ENCODE data around the gene EGFR.

The EGFR gene

GRCh38 chr7:55188590-55189138 lies 169.8 kb downstream of the EGFR start:
- Histone ChIP-seq H3K36me3 (ENCODE audit: control insufficient read depth, low read length) (no peaks in the 10 kb centered on the region), H3K27me3 (ENCODE audit: control insufficient read depth, low read length) (no peaks in the 10 kb centered on the region), H3K9me2 (replicated peaks; ENCODE audit: control insufficient read depth, low read length) (no peaks in the 10 kb centered on the region), H3K79me2 (ENCODE audit: control insufficient read depth, low read length) (no peaks in the 10 kb centered on the region), H3K4me3 (ENCODE audit: low read length) (no peak overlapping the region), H3K4me2 (ENCODE audit: low read length) (no peak overlapping the region), H3K4me1 (ENCODE audit: control insufficient read depth, low read length) (no peaks in the 10 kb centered on the region), H4K20me1 (ENCODE audit: control insufficient read depth, insufficient read depth, low read depth, low read length) (no peaks in the 10 kb centered on the region), H3K9me3 (ENCODE audit: control insufficient read depth, insufficient read depth, low read length) (no peaks in the 10 kb centered on the region), H3K27ac (ENCODE audit: low read depth, low read length) (no peak overlapping the region), H3F3A (ENCODE audit: control insufficient read depth, insufficient read depth) (no peaks in the 10 kb centered on the region)
- no peak for TF ChIP-seq EZH2phosphoT487 (IDR thresholded peaks at IDR 0.05; ENCODE audit: borderline replicate concordance, low read length)
- no peak for TF ChIP-seq CTCF (IDR thresholded peaks at IDR 0.05; ENCODE audit: low read depth, low read length, poor library complexity, severe bottlenecking)

- Histone ChIP-seq H3K27me3 (ENCODE audit: control insufficient read depth, low read length) (no peaks in the 10 kb centered on the region), H3K36me3 (ENCODE audit: control insufficient read depth, low read length) (no peaks in the 10 kb centered on the region), H3K4me1 (ENCODE audit: control insufficient read depth, low read length) (no peaks in the 10 kb centered on the region), H3K4me3 (ENCODE audit: low read length) (no peak overlapping the region), H3K9me3 (ENCODE audit: control insufficient read depth, insufficient read depth, low read length) (no peaks in the 10 kb centered on the region), H3F3A (ENCODE audit: control insufficient read depth, insufficient read depth) (no peaks in the 10 kb centered on the region), H3K9me2 (replicated peaks; ENCODE audit: control insufficient read depth, low read length) (no peaks in the 10 kb centered on the region), H3K4me2 (ENCODE audit: low read length) (no peak overlapping the region), H4K20me1 (ENCODE audit: control insufficient read depth, insufficient read depth, low read depth, low read length) (no peaks in the 10 kb centered on the region), H3K79me2 (ENCODE audit: control insufficient read depth, low read length) (no peaks in the 10 kb centered on the region), H3K27ac (ENCODE audit: low read depth, low read length) (no peak overlapping the region)
- TF ChIP-seq CTCF (IDR thresholded peaks at IDR 0.05; ENCODE audit: low read depth, low read length, poor library complexity, severe bottlenecking) (no peak), EZH2phosphoT487 (IDR thresholded peaks at IDR 0.05; ENCODE audit: borderline replicate concordance, low read length) (no peak)
Measured at GRCh38 chr7:55189146-55189766, 170.4 kb downstream of the EGFR start.

- Histone ChIP-seq H3K4me2 (ENCODE audit: low read length) (no peak overlapping the region), H3K27ac (ENCODE audit: low read depth, low read length) (no peak overlapping the region), H3K9me2 (replicated peaks; ENCODE audit: control insufficient read depth, low read length) (no peaks in the 10 kb centered on the region)
Measured at GRCh38 chr7:55189878-55190436, 171.1 kb downstream of the EGFR start.

More at GRCh38 chr7:55189878-55190436, 171.1 kb downstream of the EGFR start:
- Histone ChIP-seq H3K27me3 (ENCODE audit: control insufficient read depth, low read length) (no peaks in the 10 kb centered on the region), H3K36me3 (ENCODE audit: control insufficient read depth, low read length) (no peaks in the 10 kb centered on the region), H3K4me1 (ENCODE audit: control insufficient read depth, low read length) (no peaks in the 10 kb centered on the region), H3K79me2 (ENCODE audit: control insufficient read depth, low read length) (no peaks in the 10 kb centered on the region), H3F3A (ENCODE audit: control insufficient read depth, insufficient read depth) (no peaks in the 10 kb centered on the region), H4K20me1 (ENCODE audit: control insufficient read depth, insufficient read depth, low read depth, low read length) (no peaks in the 10 kb centered on the region), H3K9me3 (ENCODE audit: control insufficient read depth, insufficient read depth, low read length) (no peaks in the 10 kb centered on the region), H3K4me3 (ENCODE audit: low read length) (no peak overlapping the region)
- TF ChIP-seq EZH2phosphoT487 (IDR thresholded peaks at IDR 0.05; ENCODE audit: borderline replicate concordance, low read length) (no peak), CTCF (IDR thresholded peaks at IDR 0.05; ENCODE audit: low read depth, low read length, poor library complexity, severe bottlenecking) (no peak)
